HUES48 (cell line): Measurements from ENCODE around the gene HOXC12.

Experiments used
- H3K27ac ChIP-seq: one replicate; pipeline ENCODE4 v1.7.0; 2013; ENCODE audit warnings: low read depth, low read length, inconsistent platforms
- H3K27me3 ChIP-seq: 2 replicates; pipeline ENCODE4 v1.6.1; 2013; ENCODE audit warnings: mild to moderate bottlenecking, low read length; ENCODE audit not compliant: control insufficient read depth, insufficient read depth
- H3K36me3 ChIP-seq: 2 replicates; pipeline ENCODE4 v1.6.1; 2013; ENCODE audit warnings: low read length; ENCODE audit not compliant: control insufficient read depth, insufficient read depth
- H3K4me1 ChIP-seq: 2 replicates; pipeline ENCODE4 v1.6.1; 2013; ENCODE audit warnings: mild to moderate bottlenecking, low read length; ENCODE audit not compliant: control insufficient read depth, insufficient read depth
- H3K4me3 ChIP-seq: 2 replicates; pipeline ENCODE4 v1.5.1; 2013; ENCODE audit warnings: mild to moderate bottlenecking, low read depth, low read length
- H3K9ac ChIP-seq: 2 replicates; pipeline ENCODE4 v1.6.1; 2013; ENCODE audit warnings: mild to moderate bottlenecking, low read depth, low read length, moderate library complexity
- H3K9me3 ChIP-seq: 2 replicates; pipeline ENCODE4 v1.6.1; 2013; ENCODE audit warnings: low read length; ENCODE audit not compliant: control insufficient read depth, insufficient read depth

The HOXC12 gene

DNA sequence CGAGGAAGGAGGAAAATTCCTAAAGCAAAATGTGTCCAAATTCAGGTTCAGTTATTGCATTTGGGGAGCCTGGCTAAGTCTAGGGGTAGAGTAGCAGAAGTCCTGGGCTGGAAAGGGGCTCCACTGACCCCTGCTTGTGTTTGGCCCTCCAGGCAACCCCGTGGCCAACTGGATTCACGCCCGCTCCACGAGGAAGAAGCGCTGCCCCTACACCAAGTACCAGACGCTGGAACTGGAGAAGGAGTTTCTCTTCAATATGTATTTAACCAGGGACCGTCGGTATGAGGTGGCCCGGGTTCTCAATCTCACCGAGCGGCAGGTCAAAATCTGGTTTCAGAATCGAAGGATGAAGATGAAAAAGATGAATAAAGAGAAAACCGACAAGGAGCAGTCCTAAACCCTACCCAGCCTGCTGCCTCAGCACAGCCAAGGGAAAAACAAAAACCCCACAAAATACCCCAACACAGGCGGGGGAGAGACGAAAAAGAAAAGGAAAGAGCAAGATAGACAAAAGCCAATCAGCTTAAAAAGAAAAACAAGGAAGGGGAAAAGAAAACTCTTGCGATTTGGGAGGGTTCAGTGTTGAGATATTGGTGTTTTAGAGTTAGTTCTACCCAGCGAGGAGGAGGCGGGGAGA lies 47.7 kb downstream of the HOXC12 start:
- H3K9ac ChIP-seq = no peak overlapping the region
- no peaks in the 10 kb centered on the region for H3K9me3 ChIP-seq
- peaks cover 100% of the 10 kb centered on the region for H3K27me3 ChIP-seq
- no peak overlapping the region for H3K27ac ChIP-seq
- H3K4me3 ChIP-seq = no peak overlapping the region
- peaks cover 7% of the 10 kb centered on the region; the same call in 1 of the 2 replicates for H3K4me1 ChIP-seq
- no peaks in the 10 kb centered on the region for H3K36me3 ChIP-seq

DNA sequence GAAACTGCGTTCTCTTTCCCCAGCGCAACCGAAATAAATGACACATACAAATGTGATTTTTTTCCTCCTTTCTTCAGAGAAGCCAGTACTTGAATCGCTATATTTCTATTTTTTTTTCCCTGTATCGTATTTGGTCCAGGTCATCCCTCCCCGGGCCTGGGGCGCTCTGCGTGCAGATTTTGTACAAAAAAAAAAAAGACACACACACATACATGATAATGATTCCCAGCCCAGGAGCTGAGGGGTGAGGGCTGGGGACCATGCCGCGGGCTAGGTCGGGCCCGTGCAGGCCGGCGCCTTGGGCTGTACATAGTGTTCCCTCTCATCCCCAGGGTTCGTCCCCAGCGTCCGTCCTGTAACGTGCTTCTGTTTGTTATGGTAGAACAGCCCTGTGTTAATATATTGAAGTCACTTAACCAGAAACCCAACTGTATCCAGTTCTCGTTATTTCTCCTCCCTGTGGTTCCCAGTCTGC lies 48.2 kb downstream of the HOXC12 start:
- Histone ChIP-seq H3K9ac (no peak overlapping the region), H3K4me3 (no peak overlapping the region), H3K36me3 (no peaks in the 10 kb centered on the region), H3K27ac (no peak overlapping the region), H3K4me1 (peaks cover 7% of the 10 kb centered on the region; the same call in 1 of the 2 replicates), H3K9me3 (no peaks in the 10 kb centered on the region), H3K27me3 (peaks cover 100% of the 10 kb centered on the region)

DNA sequence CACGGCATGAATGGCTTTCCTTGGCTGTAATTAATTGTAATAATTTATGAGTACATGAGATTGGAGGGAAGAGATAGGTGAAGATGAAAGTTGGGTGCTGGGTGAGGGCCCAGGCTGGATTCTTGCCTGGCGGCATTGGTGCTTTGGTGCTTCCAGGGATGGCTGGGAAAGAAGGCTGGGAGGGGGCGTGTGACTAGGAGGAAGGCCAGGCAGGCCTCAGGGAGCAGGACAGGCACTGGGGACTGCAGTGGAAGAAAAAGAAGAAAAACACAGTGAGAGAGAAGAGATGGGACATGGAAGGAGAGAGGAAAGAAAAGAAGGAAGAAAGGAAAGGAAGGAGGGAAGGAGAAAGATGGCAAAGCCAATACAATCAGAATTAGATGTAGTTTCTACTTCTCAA lies 48.9 kb downstream of the HOXC12 start:
- H3K36me3 ChIP-seq = no peaks in the 10 kb centered on the region
- no peak overlapping the region for H3K27ac ChIP-seq
- H3K4me3 ChIP-seq = no peak overlapping the region
- H3K4me1 ChIP-seq = peaks cover 7% of the 10 kb centered on the region; the same call in 1 of the 2 replicates
- H3K27me3 ChIP-seq = peaks cover 100% of the 10 kb centered on the region
- no peaks in the 10 kb centered on the region for H3K9me3 ChIP-seq
- no peak overlapping the region for H3K9ac ChIP-seq

DNA sequence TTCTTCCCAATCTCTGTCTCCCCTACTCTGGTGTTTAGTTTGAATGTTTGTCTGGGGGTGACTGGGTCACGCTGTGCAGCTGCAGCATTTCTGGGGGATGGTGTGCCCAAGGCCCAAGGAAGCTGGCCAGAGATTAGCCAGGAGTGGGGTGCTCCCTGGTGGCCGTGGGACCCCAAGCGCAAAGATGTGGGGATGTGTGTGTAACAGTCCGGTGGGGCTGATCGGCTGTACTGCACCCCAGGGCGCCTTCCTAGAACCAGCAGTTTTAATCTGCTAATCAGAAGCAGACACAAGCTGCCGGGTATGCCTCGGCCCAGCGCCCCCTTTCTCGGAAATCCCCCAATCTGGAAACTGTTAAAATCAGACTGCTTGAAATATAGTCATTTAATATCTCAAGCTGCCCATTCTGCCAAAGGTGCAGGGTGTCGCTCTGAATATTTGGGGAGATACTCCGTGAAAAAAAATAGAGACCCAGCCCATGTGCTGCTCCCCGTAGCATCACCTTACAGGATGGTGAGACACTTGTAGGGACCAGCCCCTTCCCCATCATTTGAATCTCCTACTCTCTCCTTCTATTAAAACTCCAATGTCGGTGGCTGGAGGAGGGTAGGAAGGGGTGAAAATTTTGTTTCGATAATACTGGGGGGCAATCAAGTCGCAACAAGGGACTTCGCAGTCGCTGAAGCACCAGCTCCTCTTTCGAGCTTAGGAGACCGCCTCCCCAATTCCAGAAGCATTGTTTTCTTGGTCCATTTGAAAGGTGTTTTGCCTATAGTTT lies 49.5 kb downstream of the HOXC12 start:
- Histone ChIP-seq H3K36me3 (no peaks in the 10 kb centered on the region), H3K27ac (no peak overlapping the region), H3K4me1 (peaks cover 7% of the 10 kb centered on the region; the same call in 1 of the 2 replicates), H3K9me3 (no peaks in the 10 kb centered on the region), H3K9ac (no peak overlapping the region), H3K27me3 (peaks cover 100% of the 10 kb centered on the region), H3K4me3 (no peak overlapping the region)

DNA sequence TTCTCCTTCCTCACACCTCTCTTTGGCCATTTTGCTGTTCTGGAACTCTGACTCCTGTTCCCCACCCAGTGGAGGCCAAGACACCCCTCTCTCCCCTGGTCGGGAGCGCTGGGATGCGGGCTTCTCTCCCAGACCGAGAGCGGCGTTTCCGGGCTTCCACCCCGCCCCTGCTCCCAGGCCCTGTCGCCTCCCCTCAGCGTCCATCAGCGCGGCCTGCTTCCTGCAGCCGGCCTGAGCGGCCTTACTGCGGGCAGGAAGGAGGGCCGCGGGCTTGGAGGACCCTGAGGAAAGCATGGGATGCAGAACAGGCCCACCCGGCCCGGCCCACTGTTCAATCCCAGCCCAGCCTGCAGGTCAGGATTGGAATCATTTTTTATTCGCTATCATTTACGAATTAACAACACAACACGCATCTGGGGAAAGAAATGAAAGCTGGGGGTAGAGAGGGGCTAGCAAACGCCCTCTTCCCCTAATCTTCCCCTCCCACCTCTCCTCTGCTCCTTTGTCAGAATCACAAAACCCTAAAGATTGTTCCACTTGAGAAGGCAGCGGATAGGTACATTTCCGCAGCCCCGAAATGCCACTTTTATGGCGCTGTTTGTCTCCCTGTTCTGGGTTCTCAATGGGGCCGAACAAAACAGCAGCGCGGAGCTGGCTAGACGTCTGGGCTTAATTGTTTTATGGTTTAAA lies 50.3 kb downstream of the HOXC12 start:
- H3K27ac ChIP-seq = no peak overlapping the region
- no peak overlapping the region for H3K4me3 ChIP-seq
- 0 out of 2 replicates have a peak, but pooled peaks cover 3% of the 10 kb centered on the region for H3K4me1 ChIP-seq
- no peaks in the 10 kb centered on the region for H3K9me3 ChIP-seq
- no peaks in the 10 kb centered on the region for H3K36me3 ChIP-seq
- H3K27me3 ChIP-seq = peaks cover 100% of the 10 kb centered on the region
- H3K9ac ChIP-seq = no peak overlapping the region

DNA sequence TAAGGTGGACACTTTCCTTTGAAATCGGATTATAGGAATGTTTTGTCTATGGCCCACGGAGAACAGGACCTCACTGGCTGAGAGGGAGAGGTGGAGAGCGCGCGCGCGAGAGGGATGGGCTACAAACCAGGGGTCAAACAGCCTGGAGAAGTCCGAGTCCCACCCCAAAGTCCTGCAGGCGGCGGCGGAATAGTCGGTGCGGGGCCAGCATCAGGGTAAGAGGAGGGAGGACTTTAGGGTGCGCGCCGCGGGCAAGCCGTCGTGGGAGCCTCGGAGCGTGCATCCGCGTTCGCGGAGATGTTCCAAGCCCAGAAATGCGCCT lies 50.8 kb downstream of the HOXC12 start:
- H3K36me3 ChIP-seq = no peaks in the 10 kb centered on the region
- H3K4me1 ChIP-seq = 0 out of 2 replicates have a peak, but pooled peaks cover 2% of the 10 kb centered on the region
- no peak overlapping the region for H3K4me3 ChIP-seq
- no peak overlapping the region for H3K9ac ChIP-seq
- no peaks in the 10 kb centered on the region for H3K9me3 ChIP-seq
- no peak overlapping the region for H3K27ac ChIP-seq
- peaks cover 100% of the 10 kb centered on the region for H3K27me3 ChIP-seq

DNA sequence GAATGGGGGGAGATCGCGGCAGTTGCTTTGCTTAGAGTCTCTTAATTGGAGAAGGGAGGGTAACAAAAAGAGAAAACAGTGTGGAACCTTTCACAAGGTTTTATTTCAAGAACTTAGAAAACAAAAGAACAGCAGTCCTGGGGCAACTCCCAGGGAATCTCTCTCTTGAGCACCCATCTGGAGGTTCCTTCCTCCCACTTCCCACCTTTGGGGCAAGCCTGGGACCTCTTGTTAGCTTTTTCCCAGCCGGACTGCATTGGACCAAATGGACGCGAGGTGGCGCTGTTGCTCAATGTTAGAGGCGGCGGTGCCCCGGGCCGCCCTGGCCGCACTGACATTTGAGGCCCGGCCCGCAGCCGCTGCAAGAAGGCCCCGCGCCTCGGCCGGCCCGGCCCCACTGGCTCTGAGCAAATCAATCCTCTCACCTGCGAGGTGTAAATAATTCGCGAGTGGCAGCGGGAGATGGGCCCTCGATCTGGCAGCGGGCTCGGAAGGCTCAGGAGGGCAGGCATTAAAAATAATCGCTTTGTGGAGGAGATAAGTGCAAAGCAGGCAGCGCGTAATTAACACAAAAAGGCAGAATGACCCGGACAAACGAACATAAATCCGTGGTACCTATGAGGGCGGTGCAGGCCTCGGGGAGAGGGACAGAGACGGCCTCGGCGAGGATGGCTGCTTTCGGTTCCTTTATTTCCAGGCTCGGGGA lies 51.3 kb downstream of the HOXC12 start:
- Histone ChIP-seq H3K36me3 (no peaks in the 10 kb centered on the region), H3K27ac (no peak overlapping the region), H3K9ac (no peak overlapping the region), H3K4me1 (peaks cover 5% of the 10 kb centered on the region; the same call in 1 of the 2 replicates), H3K4me3 (no peak overlapping the region), H3K9me3 (no peaks in the 10 kb centered on the region), H3K27me3 (peaks cover 100% of the 10 kb centered on the region)

DNA sequence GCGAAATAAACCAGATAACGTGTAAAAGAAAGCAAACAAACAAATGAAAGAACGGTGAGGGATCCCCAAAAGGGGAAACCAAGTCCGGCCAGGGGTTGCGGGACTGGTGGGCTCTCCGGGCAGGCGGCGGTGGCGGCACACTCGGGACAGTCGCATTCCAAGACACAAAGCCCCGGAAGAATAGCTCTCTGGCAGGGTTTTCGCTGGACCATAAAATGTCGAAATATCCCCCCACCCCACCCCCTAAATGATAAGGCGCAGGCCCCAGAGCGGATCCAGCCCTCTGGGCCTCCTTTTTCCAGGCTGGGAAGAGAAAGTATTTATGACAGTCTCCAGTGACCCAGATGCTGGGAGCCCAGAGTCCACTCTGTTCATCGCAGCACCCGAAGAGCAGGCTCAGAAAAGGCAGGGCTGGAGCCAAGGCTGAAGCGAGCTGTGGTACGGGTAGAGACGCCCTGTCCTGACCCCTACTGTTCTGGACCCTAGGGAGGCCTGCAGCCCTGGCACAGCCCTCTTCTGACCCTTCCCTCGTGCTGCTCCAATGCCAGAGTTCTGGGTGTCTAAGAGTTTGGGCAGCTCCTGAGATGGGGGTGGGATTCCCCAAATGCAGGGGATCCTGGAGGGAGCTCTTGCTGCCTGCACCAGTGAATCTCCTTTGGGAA lies 52.0 kb downstream of the HOXC12 start:
- H3K9ac ChIP-seq = no peak overlapping the region
- H3K4me1 ChIP-seq = peaks cover 12% of the 10 kb centered on the region
- no peaks in the 10 kb centered on the region for H3K36me3 ChIP-seq
- H3K27me3 ChIP-seq = peaks cover 100% of the 10 kb centered on the region
- no peaks in the 10 kb centered on the region for H3K9me3 ChIP-seq
- no peak overlapping the region for H3K27ac ChIP-seq
- no peak overlapping the region for H3K4me3 ChIP-seq

DNA sequence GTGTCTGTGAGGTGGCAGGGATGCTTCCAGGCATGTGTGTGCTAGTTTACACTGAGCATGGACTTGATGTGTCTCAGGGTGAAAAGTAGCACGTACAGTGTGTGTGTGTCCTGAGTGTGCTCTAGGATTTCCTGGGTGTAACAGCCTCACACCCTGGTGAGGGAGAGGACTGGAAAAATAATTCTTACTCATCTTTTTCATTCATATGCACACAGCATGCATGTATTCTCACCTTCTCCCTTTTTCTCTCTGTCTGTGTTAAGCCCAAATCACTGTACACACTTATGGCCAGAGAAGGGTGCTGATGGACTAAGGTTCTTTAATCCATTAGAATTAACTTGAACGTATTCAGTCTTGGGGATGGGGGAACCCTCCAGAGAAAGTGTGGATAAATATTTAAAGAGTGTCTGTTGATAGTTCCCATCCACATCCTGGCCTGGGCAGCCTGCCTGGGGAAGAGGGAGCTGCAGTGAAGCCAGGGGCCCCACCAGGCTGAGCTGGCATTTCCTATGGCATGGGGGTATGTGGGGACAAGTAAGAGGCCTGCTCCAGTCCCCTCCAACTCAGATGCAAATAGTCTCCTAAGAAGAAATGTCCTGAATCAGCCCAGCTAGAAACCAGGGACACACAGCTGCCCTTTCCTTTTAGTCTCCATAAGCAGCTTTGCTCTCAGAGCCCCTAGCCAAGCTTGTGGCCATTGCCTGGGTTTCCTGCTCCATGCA lies 53.0 kb downstream of the HOXC12 start:
- Histone ChIP-seq H3K27ac (no peak overlapping the region), H3K36me3 (no peaks in the 10 kb centered on the region), H3K4me3 (no peak overlapping the region), H3K9ac (no peak overlapping the region), H3K9me3 (no peaks in the 10 kb centered on the region), H3K4me1 (peaks cover 12% of the 10 kb centered on the region), H3K27me3 (peaks cover 100% of the 10 kb centered on the region)

DNA sequence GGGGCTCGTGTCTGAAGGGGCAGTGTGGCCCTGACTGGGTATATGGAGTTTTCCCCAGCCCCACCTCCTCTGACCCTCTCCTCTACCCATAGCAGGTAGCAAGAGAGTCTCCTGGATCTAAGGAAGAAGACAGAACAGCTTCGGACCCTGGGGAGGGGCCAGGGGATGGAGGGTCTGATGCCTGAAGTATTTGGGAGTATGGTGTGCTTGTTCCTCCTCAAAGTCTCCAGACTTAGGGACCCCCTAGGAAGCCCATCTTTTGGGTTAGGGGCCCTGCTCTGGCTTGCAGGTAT lies 53.5 kb downstream of the HOXC12 start:
- H3K27ac ChIP-seq = no peak overlapping the region
- H3K4me1 ChIP-seq = peaks cover 12% of the 10 kb centered on the region
- no peak overlapping the region for H3K4me3 ChIP-seq
- no peaks in the 10 kb centered on the region for H3K36me3 ChIP-seq
- H3K9ac ChIP-seq = no peak overlapping the region
- H3K27me3 ChIP-seq = peaks cover 100% of the 10 kb centered on the region
- H3K9me3 ChIP-seq = no peaks in the 10 kb centered on the region
